Rectal smooth muscle tissue (tissue), 1 donor: ENCODE results near the gene MYO1D.

Source experiments
- H3K27ac ChIP-seq: one replicate; pipeline ENCODE4 v1.7.0; 2013; ENCODE audit warnings: low read depth, low read length, inconsistent platforms
- H3K27me3 ChIP-seq: one replicate; pipeline ENCODE4 v1.7.0; 2013; ENCODE audit warnings: low read length; ENCODE audit not compliant: control insufficient read depth, insufficient read depth
- H3K36me3 ChIP-seq: one replicate; pipeline ENCODE4 v1.7.0; 2013; ENCODE audit warnings: low read length; ENCODE audit not compliant: control insufficient read depth, insufficient read depth
- H3K4me1 ChIP-seq: one replicate; pipeline ENCODE4 v1.7.0; 2013; ENCODE audit warnings: low read length; ENCODE audit not compliant: control insufficient read depth, insufficient read depth
- H3K4me3 ChIP-seq: one replicate; pipeline ENCODE4 v1.7.0; 2013; ENCODE audit warnings: low read length
- H3K9ac ChIP-seq: one replicate; pipeline ENCODE4 v1.7.0; 2013; ENCODE audit warnings: low read length

Gene MYO1D

GRCh38 chr17:32882029-32882428 lies 5.1 kb upstream of the MYO1D start:
- Histone ChIP-seq H3K36me3 (no peaks in the 10 kb centered on the region), H3K4me3 (no peak overlapping the region), H3K27ac (no peak overlapping the region), H3K27me3 (no peaks in the 10 kb centered on the region), H3K4me1 (peaks cover 3% of the 10 kb centered on the region), H3K9ac (no peak overlapping the region)

GRCh38 chr17:32880671-32881453 lies 3.9 kb upstream of the MYO1D start:
- Histone ChIP-seq H3K27ac (no peak overlapping the region), H3K4me1 (peaks cover 3% of the 10 kb centered on the region), H3K36me3 (no peaks in the 10 kb centered on the region), H3K9ac (no peak overlapping the region), H3K4me3 (no peak overlapping the region), H3K27me3 (no peaks in the 10 kb centered on the region)

GRCh38 chr17:32879134-32879533 lies 2.2 kb upstream of the MYO1D start:
- Histone ChIP-seq H3K27ac (no peak overlapping the region), H3K36me3 (no peaks in the 10 kb centered on the region), H3K4me3 (no peak overlapping the region), H3K4me1 (peaks cover 3% of the 10 kb centered on the region), H3K27me3 (no peaks in the 10 kb centered on the region), H3K9ac (no peak overlapping the region)

- no peaks in the 10 kb centered on the region for H3K36me3 ChIP-seq
- H3K9ac ChIP-seq, result no peak overlapping the region
- H3K27me3 ChIP-seq, result no peaks in the 10 kb centered on the region
- H3K27ac ChIP-seq, result no peak overlapping the region
- H3K4me3 ChIP-seq, result no peak overlapping the region
- H3K4me1 ChIP-seq, result peaks cover 3% of the 10 kb centered on the region
Measured at GRCh38 chr17:32878211-32878610, 1.3 kb upstream of the MYO1D start.

- H3K9ac ChIP-seq, result peak overlapping the region; percentile 75
- H3K27ac ChIP-seq, result no peak overlapping the region
- peak overlapping the region; percentile 87 for H3K4me3 ChIP-seq
- peaks cover 3% of the 10 kb centered on the region for H3K4me1 ChIP-seq
- no peaks in the 10 kb centered on the region for H3K27me3 ChIP-seq
- no peaks in the 10 kb centered on the region for H3K36me3 ChIP-seq
Measured at GRCh38 chr17:32877164-32877764, 340 bp upstream of the MYO1D start.

- H3K4me1 ChIP-seq, result peaks cover 3% of the 10 kb centered on the region
- peak overlapping the region; percentile 60 for H3K9ac ChIP-seq
- no peaks in the 10 kb centered on the region for H3K27me3 ChIP-seq
Measured at GRCh38 chr17:32875923-32876416, 954 bp downstream of the MYO1D start.

GRCh38 chr17:32875230-32875917 lies 1.6 kb downstream of the MYO1D start:
- Histone ChIP-seq H3K4me1 (peaks cover 3% of the 10 kb centered on the region), H3K4me3 (peak overlapping the region; percentile 87), H3K27me3 (no peaks in the 10 kb centered on the region), H3K27ac (no peak overlapping the region), H3K9ac (no peak overlapping the region), H3K36me3 (no peaks in the 10 kb centered on the region)

More at GRCh38 chr17:32875923-32876416, 954 bp downstream of the MYO1D start:
- Histone ChIP-seq H3K36me3 (no peaks in the 10 kb centered on the region), H3K27ac (no peak overlapping the region), H3K4me3 (peak overlapping the region; percentile 87)

- H3K4me3 ChIP-seq, result no peak overlapping the region
- H3K27ac ChIP-seq, result no peak overlapping the region
- H3K27me3 ChIP-seq, result no peaks in the 10 kb centered on the region
- no peaks in the 10 kb centered on the region for H3K36me3 ChIP-seq
- peaks cover 3% of the 10 kb centered on the region for H3K4me1 ChIP-seq
- no peak overlapping the region for H3K9ac ChIP-seq
Measured at GRCh38 chr17:32873114-32873513, 3.8 kb downstream of the MYO1D start.

GRCh38 chr17:32871746-32872145 lies 5.2 kb downstream of the MYO1D start:
- H3K27me3 ChIP-seq, result no peaks in the 10 kb centered on the region
- no peaks in the 10 kb centered on the region for H3K36me3 ChIP-seq
- no peak overlapping the region for H3K9ac ChIP-seq
- no peak overlapping the region for H3K4me3 ChIP-seq
- no peak overlapping the region for H3K27ac ChIP-seq
- no peaks in the 10 kb centered on the region for H3K4me1 ChIP-seq

GRCh38 chr17:32870969-32871368 lies 6.0 kb downstream of the MYO1D start:
- no peaks in the 10 kb centered on the region for H3K36me3 ChIP-seq
- no peaks in the 10 kb centered on the region for H3K4me1 ChIP-seq
- no peak overlapping the region for H3K9ac ChIP-seq
- H3K27me3 ChIP-seq, result no peaks in the 10 kb centered on the region
- H3K4me3 ChIP-seq, result no peak overlapping the region
- H3K27ac ChIP-seq, result no peak overlapping the region

GRCh38 chr17:32870027-32870670 lies 6.8 kb downstream of the MYO1D start:
- no peak overlapping the region for H3K9ac ChIP-seq
- no peak overlapping the region for H3K4me3 ChIP-seq
- H3K36me3 ChIP-seq, result no peaks in the 10 kb centered on the region
- H3K4me1 ChIP-seq, result no peaks in the 10 kb centered on the region
- no peaks in the 10 kb centered on the region for H3K27me3 ChIP-seq
- no peak overlapping the region for H3K27ac ChIP-seq

- no peak overlapping the region for H3K4me3 ChIP-seq
Measured at GRCh38 chr17:32869345-32870026, 7.4 kb downstream of the MYO1D start.

More at GRCh38 chr17:32869345-32870026, 7.4 kb downstream of the MYO1D start:
- Histone ChIP-seq H3K27ac (no peak overlapping the region), H3K27me3 (no peaks in the 10 kb centered on the region), H3K9ac (no peak overlapping the region), H3K4me1 (no peaks in the 10 kb centered on the region), H3K36me3 (no peaks in the 10 kb centered on the region)
